Adipose tissue (tissue), 3 donors: ENCODE data around the gene ADGRV1. TPM values are rescaled to one million over a fixed set of nuclear protein-coding genes. Genes with fewer than 3 reads are reported as not detected.

Source experiments
- H3K27ac ChIP-seq: one replicate; pipeline ENCODE4 v1.5.1; 2013; ENCODE audit warnings: low read depth, low read length
- WGBS, 3 donors: extraction: QIAGEN DNeasy Blood & Tissue Kit; methylation state at CpG; one replicate each; pipeline ENCODE4 v1.1.7; 2013; 5-methylcytosine and 5-hydroxymethylcytosine counted together
- polyA plus RNA-seq, 3 donors: library from polyadenylated mRNA; stranded (reverse); fragments of 200-250 nt; gene quantifications; one replicate each; pipeline ENCODE4 v1.2.3, GENCODE V29; 2013
- donor health status: healthy with polysubstance abuse.
- donor health status: Bipolar disorder and iron deficiency.
- donor health status: healthy.

Gene ADGRV1
- polyA plus RNA-seq, 3 donors = 0.33 to 1.6 (median 0.34) TPM

DNA sequence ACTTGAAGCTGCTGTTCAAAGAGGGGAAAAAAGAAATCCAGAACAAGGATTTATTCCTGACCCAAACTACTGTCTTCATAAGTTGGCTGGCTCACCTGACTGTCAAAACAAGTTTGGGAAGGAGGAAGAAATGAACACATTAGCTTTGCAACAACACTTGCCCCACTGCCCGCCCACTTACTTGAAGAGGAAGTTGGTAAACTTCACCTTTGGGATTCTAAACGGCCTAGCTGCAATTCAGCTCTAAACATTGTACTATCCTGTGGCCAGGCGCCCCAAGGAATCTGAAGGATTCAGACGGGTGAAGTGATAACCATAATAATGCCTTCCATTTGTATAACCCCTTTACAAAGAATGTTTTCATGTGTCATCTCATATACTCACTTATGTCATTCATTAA, 625.1 kb downstream of the ADGRV1 start:
- 52 to 81% (median 57%) methylated on average over 4 of the region's 4 CpGs for WGBS, 3 donors

GRCh38 chr5:91186101-91186500, 627.5 kb downstream of the ADGRV1 start:
- WGBS, 3 donors = 81 to 93% (median 93%) methylated on average over 5 of the region's 5 CpGs
- H3K27ac ChIP-seq = no peak overlapping the region

More for the DNA sequence above, 625.1 kb downstream of the ADGRV1 start:
- no peak overlapping the region for H3K27ac ChIP-seq

DNA sequence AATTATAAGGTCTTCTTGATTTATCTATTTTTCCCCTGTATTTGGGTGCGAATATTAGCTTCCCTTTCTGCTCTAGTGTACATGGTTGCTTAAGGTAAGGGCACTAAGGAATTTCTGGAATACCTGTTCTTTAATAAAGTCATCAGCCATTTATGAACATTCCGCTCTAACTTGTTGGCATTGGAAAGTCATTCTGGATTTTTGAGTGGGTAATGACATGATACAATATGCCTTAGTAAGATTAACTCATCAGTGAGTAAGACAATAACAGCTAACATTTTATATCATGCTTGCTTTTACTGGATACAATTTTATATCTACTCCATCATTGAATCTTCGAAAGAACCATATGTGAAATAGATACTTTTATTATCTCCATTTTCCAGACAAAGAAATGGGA, 628.4 kb downstream of the ADGRV1 start:
- WGBS, 3 donors = 90 to 96% (median 92%) methylated on average over 3 of the region's 3 CpGs
- no peak overlapping the region for H3K27ac ChIP-seq

GRCh38 chr5:91188755-91189154, 630.2 kb downstream of the ADGRV1 start:
- 97 to 100% (median 100%) methylated on average over 1 of the region's 1 CpG for WGBS, 3 donors
- no peak overlapping the region for H3K27ac ChIP-seq

DNA sequence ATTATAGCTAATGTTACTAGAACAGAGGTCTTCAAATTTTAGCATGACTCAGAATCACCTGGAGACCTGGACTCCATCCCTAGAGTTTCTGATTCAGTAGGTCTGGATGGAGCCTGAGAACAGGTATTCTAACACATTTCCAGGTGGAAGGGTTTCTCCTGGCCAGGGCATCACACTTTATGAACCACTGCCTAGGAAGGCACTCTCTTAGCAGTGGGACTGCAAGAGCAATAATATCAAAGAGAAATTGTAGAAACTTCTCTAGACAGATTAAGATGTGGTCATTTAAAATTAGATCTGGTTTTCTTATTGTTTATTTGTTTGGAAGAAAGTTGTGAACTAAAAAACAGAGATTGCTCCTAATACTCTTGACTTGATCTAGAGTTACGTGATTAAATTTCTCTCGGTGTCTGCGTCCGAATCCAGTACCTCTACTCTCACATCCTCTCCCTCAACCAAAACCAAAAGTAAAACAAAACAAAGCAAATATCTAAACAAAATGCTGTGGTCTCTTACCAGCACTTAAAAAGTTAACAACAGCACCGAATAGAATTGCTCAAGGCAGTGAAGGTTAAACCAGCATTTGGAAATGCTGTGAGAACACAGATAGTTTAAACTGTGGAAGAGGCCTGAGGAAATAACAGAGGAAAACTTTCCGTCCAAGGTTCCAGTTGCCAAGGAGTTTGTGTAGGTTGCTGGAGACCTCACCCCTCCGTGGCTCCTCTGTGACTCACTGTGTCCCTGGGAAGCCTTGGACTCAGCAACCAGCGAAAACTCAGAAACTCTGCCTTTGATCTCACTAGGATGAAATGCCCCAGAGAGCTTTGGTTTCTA, 631.1 kb downstream of the ADGRV1 start:
- WGBS, 3 donors = 32 to 71% (median 36%) methylated on average over 8 of the region's 8 CpGs

DNA sequence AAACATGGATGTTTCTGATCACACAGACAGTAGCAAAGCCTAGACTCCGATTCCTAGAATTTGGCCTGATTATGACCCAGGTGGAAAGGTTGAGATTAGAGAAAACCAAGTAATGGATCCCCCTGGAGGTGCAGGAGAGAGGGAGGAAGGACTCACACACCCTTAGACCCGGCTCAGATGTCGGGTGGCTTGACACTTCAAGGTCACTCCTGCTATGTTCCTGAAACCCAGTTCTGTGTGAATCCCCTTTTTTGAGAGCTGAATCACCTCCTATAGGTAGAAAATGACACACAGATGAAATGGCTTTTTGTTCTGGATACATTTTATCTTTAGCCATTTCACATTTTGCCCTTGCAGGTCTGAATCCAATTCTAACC, 631.7 kb downstream of the ADGRV1 start:
- no peak overlapping the region for H3K27ac ChIP-seq
- 42 to 45% (median 45%) methylated on average over 3 of the region's 3 CpGs for WGBS, 3 donors

More for the DNA sequence above, 631.1 kb downstream of the ADGRV1 start:
- no peak overlapping the region for H3K27ac ChIP-seq

DNA sequence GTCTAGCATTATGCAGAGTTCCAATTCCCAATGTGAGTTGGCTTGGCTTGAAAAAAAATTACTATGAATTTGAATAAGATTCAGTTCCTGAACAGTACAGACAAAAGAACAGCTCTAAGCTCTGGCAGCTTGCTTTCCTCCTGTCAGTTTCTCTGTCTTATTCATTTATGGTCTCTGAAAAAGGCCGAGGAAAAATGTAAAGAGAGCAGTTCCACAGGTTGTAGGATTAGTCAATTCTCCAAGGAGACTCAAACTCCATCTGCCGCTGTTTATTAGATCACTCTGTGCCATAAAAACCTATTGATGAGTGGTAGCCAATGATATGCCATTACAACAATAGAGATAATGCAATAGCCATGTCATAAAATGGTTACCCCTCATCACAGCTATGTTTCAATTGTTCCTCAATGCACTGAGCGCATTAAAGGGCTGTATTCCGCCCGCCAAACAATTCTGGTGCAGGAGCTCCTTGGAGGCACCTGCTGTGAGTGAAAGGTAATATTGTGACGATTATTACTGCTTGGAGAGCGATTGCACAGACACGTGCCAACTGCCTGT, 636.3 kb downstream of the ADGRV1 start:
- WGBS, 3 donors = 85 to 93% (median 92%) methylated on average over 8 of the region's 8 CpGs
- H3K27ac ChIP-seq = no peak overlapping the region

DNA sequence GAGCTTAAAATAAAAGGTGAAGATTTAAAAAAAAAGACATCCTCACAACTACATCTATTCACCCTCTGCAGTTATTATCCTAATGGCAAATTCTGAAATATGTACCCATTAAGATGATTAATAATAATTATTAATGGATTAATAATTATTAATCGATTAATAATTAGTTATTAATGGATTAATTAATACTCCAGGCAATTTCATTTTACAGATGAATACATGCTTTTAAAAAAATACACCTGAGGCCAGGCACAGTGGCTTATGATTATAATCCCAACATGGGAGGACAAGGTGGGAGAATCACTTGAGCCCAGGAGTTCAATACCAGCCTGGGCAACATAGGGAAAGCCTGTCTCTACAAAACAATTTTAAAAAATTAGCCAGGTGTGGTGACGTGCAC, 642.1 kb downstream of the ADGRV1 start:
- WGBS, 3 donors = 92 to 97% (median 97%) methylated on average over 2 of the region's 2 CpGs
- no peak overlapping the region for H3K27ac ChIP-seq

- no peak overlapping the region for H3K27ac ChIP-seq
- 95 to 96% (median 95%) methylated on average over 4 to 5 of the region's 5 CpGs for WGBS, 3 donors
Observed at GRCh38 chr5:91206103-91206502, 647.5 kb downstream of the ADGRV1 start.

DNA sequence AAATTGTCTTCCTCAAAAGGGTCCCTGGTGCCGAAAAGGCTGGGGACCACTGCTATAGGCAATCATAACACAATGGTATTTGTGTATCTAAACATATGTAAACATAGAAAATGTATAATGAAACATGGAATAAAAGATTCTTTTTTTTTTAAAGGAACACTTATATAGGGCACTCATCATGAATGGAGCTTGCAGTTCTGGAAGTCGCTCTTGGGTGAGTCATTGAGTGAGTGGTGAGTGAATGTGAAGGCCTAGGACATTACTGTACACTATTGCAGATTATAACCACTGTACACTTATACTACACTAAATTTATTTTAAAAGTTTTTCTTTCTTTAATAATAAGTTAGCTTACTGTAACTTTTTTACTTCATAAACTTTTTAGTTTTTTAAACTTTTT, 648.1 kb downstream of the ADGRV1 start:
- H3K27ac ChIP-seq = no peak overlapping the region
- 92 to 100% (median 94%) methylated on average over 2 of the region's 2 CpGs for WGBS, 3 donors

DNA sequence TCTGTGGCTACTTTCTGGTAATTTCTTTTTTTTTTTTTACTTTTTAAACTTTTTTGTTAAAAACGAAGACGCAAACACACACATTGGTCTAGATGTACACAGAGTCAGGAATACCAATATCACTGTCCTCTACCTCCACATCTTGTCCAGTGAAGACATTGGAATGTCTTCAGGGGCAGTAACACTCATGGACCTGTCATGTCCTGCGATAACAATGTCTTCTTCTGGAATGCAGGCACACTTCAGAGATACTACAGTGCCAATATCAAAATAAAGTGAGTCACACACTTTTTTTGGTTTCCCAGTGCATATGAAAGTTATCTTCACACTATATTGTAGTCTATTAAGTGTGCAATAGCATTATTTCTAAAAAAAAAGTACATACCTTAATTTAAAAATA, 648.7 kb downstream of the ADGRV1 start:
- WGBS, 3 donors = 96 to 98% (median 97%) methylated on average over 3 of the region's 3 CpGs
- no peak overlapping the region for H3K27ac ChIP-seq

- H3K27ac ChIP-seq = no peak overlapping the region
- 40 to 62% (median 47%) methylated on average over 6 of the region's 6 CpGs for WGBS, 3 donors
Observed at GRCh38 chr5:91211997-91212713, 653.6 kb downstream of the ADGRV1 start.

GRCh38 chr5:91212714-91213092, 654.1 kb downstream of the ADGRV1 start:
- WGBS, 3 donors = 39 to 71% (median 52%) methylated on average over 1 of the region's 1 CpG
- no peak overlapping the region for H3K27ac ChIP-seq

Other genes starting within 250 kb of the ADGRV1 start
- gene CETN3, start 149.0 kb upstream of the ADGRV1 start, polyA plus RNA-seq = 10 to 100 TPM in 2 of 3 donors, 1 to 10 TPM in 1; 6.0 to 40.0 (median 11.7) TPM
- gene MBLAC2, start 84.0 kb upstream of the ADGRV1 start, polyA plus RNA-seq = 1 to 10 TPM; 1.9 to 2.4 (median 2.1) TPM
- 1 to 10 TPM in 1 of 3 donors, under 1 TPM in 2; 0.74 to 2.9 (median 0.74) TPM for gene POLR3G, start 83.9 kb upstream of the ADGRV1 start, polyA plus RNA-seq
- 1 to 10 TPM; 3.5 to 9.2 (median 5.4) TPM for gene LYSMD3, start 29.2 kb upstream of the ADGRV1 start, polyA plus RNA-seq